NB4 (cell line): Measurements from ENCODE around the gene RBM27.
"Not testable (repeated sequence)": the region's sequence is repeated elsewhere in the genome, so short reads cannot be mapped to it uniquely, and the experiment has no call there.

Source experiments
- DNase-seq: peaks from one replicate; pipeline ENCODE4 v3.0.0; 2010; ENCODE audit warnings: low read depth
- H3K4me3 ChIP-seq: one replicate; pipeline ENCODE4 v1.5.1; 2011; ENCODE audit warnings: mild to moderate bottlenecking, low read depth, low read length, moderate library complexity
- CTCF ChIP-seq: IDR thresholded peaks from one replicate; pipeline ENCODE4 v1.5.1; 2012; ENCODE audit warnings: low read depth, low read length
- MAX ChIP-seq: IDR thresholded peaks from 2 replicates; pipeline ENCODE4 v1.6.1; 2011; ENCODE audit warnings: low read depth, low read length
- MYC ChIP-seq: IDR thresholded peaks from 2 replicates; pipeline ENCODE4 v1.6.1; 2011; ENCODE audit warnings: low read depth, low read length
- POLR2A ChIP-seq: IDR thresholded peaks from 2 replicates; pipeline ENCODE4 v1.6.1; 2011; ENCODE audit warnings: mild to moderate bottlenecking; ENCODE audit not compliant: insufficient read length; ENCODE audit errors: extremely low read depth

RBM27 gene

GRCh38 chr5:146203872-146204192, 427 bp downstream of the RBM27 start:
- DNase-seq = no peak
- TF ChIP-seq POLR2A (no peak), CTCF (no peak)
- H3K4me3 ChIP-seq = peak overlapping the region; percentile 72

- peak; percentile 21 for DNase-seq
- no peak for TF ChIP-seq POLR2A
- TF ChIP-seq CTCF = no peak
- TF ChIP-seq MAX = no peak
- no peak for TF ChIP-seq MYC
- peak overlapping the region; percentile 60 for H3K4me3 ChIP-seq
These were observed 2.2 kb downstream of the RBM27 start for GRCh38 chr5:146205499-146206202.

GRCh38 chr5:146206257-146206656, 2.9 kb downstream of the RBM27 start:
- no peak for DNase-seq
- TF ChIP-seq MYC (no peak), MAX (no peak), CTCF (no peak)
- peak overlapping the region; percentile 60 for H3K4me3 ChIP-seq

- no peak for DNase-seq
- TF ChIP-seq MYC (no peak), POLR2A (no peak), CTCF (no peak), MAX (no peak)
- H3K4me3 ChIP-seq = no peak overlapping the region
These were observed 5.6 kb downstream of the RBM27 start for GRCh38 chr5:146208916-146209522.

- no peak for TF ChIP-seq CTCF
- no peak for TF ChIP-seq MAX
- TF ChIP-seq MYC = no peak
- no peak for TF ChIP-seq POLR2A
- no peak overlapping the region for H3K4me3 ChIP-seq
- DNase-seq = no peak
These were observed 6.3 kb downstream of the RBM27 start for GRCh38 chr5:146209714-146210113.

- not testable (repeated sequence) for H3K4me3 ChIP-seq, DNase-seq
These were observed 7.4 kb downstream of the RBM27 start for GRCh38 chr5:146210810-146211209.
